Retina (tissue), 1 donor: ENCODE results near the gene RANBP3L.
"Not testable (repeated sequence)": the region's sequence is repeated elsewhere in the genome, so short reads cannot be mapped to it uniquely, and the experiment has no call there.

Experiments
- DNase-seq: peaks from one replicate; pipeline ENCODE4 v3.0.0-alpha.2; 2016

RANBP3L gene

DNA sequence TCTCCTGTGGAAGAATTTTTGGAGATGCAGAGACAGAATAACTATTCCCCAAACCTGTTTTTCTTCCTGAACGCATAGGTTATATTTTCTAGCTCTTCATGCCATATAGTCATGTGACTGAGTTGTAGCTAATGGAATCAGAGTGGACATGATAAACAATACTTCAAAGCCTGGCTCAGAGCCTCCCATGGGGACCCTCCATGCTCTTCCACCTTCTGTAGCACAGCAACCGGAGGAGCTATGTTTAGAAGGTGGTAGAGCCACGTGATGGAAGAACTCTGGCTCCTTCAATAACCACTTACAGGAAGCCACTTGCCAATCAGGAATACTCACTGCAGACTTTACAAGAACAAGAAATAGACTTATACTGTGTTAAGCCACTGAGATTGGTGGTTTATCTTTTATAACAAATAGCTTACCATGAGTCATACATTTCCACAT lies 99.2 kb downstream of the RANBP3L start:
- DNase-seq: no peak

DNA sequence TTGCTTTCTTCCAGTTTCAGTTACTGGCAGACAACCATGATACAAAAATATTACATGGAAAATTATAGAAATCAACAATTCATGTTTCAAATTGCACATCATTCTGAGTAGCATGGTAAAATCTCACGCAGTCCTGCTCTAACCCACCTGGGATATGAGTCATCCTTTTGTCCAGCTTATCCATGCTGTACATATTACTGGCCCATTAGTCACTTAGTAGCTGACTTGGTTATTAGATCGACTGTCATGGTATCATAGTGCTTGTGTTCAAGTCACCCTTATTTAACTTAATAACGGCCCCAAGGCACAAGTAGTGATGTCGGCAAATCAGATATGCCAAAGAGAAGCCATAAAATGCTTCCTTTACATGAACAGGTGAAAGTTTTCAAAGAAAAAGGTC lies 101.2 kb downstream of the RANBP3L start:
- no peak for DNase-seq

DNA sequence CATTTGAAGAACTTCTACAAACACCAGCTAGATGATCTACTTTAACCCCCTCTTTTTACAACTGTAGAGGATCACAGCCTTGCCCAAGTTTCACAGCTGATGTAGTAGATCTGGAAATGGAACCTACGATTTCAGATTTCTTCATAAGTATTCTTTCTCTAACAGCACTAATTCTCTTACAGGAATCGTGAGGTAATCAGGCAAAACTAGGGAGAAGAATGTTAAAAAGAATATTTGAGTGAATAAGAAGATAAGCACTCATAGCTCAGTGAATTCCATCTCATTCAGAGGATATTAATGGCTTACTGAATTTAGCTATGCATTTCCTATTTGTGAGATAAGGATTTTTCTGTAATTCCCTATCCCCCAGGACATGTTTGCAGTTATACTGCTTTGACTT lies 102.1 kb downstream of the RANBP3L start:
- DNase-seq: no peak

DNA sequence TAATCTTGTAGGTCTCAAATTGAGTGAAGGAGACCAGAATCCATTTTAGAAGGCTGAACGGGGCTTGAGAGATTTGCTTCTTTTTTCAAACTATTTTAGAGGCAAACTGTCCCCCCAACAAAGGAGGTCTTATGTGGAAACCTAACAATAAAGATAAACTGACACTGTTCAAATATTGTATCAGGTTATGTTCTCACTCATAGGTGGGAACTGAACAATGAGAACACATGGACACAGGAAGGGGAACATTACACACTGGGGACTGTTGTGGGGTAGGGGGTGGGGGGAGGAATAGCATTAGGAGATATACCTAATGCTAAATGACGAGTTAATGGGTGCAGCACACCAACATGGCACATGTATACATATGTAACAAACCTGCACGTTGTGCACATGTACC lies 102.9 kb downstream of the RANBP3L start:
- not testable (repeated sequence) for DNase-seq
